22Rv1 (cell line): ENCODE data around the gene PNLIPRP2.

Experiments
- CTCF ChIP-seq: fragments of 450-650 bp; IDR thresholded peaks from 2 replicates; pipeline ENCODE4 v1.5.1; 2017; ENCODE audit warnings: mild to moderate bottlenecking
- ZFX ChIP-seq: fragments of 450-650 bp; IDR thresholded peaks from 2 replicates; pipeline ENCODE4 v1.6.1; 2017; ENCODE audit warnings: antibody characterized with exemption, borderline replicate concordance

- TF ChIP-seq CTCF (no peak), ZFX (no peak)
Measured at GRCh38 chr10:116630020-116630419, 9.3 kb downstream of the PNLIPRP2 start.
